Measurements from ENCODE around the gene UBAC2.

DNA sequence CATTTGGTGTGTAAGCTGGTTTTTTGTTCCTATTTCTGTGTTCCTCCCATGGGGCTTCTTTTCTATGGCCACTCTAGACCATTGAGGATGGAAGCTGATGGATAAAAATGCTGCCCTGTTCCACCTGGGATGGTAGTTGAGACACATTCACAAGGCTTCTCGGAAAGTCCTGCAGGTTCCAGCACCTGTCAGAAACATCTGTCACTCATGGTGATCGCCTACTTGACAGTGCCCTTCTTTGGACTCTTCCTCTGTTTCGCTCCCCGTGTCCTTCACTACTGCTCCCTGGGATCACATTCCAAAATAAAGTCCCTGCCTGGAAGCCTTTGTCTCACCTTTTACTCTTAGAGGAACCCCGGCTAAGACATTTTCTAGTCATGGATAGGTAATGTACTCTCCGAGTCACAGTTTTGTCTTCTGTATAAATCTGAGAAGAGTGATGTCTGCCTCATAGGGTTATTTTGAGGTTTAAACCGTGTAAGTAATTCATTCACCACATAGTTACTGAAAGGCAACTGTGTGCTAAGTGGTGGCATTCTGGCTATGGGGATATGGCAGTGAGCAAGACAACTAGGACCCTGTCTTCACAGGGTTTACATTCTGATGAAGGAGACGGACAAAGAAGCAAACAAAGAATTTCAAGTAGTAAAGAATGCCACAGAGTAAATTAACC lies 21.0 kb downstream of the UBAC2 start:
- TF ChIP-seq, protein P1, sequence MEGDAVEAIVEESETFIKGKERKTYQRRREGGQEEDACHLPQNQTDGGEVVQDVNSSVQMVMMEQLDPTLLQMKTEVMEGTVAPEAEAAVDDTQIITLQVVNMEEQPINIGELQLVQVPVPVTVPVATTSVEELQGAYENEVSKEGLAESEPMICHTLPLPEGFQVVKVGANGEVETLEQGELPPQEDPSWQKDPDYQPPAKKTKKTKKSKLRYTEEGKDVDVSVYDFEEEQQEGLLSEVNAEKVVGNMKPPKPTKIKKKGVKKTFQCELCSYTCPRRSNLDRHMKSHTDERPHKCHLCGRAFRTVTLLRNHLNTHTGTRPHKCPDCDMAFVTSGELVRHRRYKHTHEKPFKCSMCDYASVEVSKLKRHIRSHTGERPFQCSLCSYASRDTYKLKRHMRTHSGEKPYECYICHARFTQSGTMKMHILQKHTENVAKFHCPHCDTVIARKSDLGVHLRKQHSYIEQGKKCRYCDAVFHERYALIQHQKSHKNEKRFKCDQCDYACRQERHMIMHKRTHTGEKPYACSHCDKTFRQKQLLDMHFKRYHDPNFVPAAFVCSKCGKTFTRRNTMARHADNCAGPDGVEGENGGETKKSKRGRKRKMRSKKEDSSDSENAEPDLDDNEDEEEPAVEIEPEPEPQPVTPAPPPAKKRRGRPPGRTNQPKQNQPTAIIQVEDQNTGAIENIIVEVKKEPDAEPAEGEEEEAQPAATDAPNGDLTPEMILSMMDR (IDR thresholded peaks at IDR 0.05; ENCODE audit: low read depth, low read length, missing input control) = no peak
- TF ChIP-seq, protein P2, sequence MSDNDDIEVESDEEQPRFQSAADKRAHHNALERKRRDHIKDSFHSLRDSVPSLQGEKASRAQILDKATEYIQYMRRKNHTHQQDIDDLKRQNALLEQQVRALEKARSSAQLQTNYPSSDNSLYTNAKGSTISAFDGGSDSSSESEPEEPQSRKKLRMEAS (IDR thresholded peaks at IDR 0.05) = no peak
- TF ChIP-seq JUND (IDR thresholded peaks at IDR 0.05) = no peak
- TF ChIP-seq, protein P3, sequence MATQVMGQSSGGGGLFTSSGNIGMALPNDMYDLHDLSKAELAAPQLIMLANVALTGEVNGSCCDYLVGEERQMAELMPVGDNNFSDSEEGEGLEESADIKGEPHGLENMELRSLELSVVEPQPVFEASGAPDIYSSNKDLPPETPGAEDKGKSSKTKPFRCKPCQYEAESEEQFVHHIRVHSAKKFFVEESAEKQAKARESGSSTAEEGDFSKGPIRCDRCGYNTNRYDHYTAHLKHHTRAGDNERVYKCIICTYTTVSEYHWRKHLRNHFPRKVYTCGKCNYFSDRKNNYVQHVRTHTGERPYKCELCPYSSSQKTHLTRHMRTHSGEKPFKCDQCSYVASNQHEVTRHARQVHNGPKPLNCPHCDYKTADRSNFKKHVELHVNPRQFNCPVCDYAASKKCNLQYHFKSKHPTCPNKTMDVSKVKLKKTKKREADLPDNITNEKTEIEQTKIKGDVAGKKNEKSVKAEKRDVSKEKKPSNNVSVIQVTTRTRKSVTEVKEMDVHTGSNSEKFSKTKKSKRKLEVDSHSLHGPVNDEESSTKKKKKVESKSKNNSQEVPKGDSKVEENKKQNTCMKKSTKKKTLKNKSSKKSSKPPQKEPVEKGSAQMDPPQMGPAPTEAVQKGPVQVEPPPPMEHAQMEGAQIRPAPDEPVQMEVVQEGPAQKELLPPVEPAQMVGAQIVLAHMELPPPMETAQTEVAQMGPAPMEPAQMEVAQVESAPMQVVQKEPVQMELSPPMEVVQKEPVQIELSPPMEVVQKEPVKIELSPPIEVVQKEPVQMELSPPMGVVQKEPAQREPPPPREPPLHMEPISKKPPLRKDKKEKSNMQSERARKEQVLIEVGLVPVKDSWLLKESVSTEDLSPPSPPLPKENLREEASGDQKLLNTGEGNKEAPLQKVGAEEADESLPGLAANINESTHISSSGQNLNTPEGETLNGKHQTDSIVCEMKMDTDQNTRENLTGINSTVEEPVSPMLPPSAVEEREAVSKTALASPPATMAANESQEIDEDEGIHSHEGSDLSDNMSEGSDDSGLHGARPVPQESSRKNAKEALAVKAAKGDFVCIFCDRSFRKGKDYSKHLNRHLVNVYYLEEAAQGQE (IDR thresholded peaks at IDR 0.05) = no peak
- TF ChIP-seq, protein P4, sequence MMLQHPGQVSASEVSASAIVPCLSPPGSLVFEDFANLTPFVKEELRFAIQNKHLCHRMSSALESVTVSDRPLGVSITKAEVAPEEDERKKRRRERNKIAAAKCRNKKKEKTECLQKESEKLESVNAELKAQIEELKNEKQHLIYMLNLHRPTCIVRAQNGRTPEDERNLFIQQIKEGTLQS (IDR thresholded peaks at IDR 0.05) = no peak
- TF ChIP-seq GABPA (IDR thresholded peaks at IDR 0.05 in 1 of 2, conservative IDR thresholded peaks at IDR 0.05 in 1 of 2) = no peak
- TF ChIP-seq RXRA (IDR thresholded peaks at IDR 0.05) = no peak
- TF ChIP-seq RAD21 (IDR thresholded peaks at IDR 0.05) = no peak
- TF ChIP-seq TAF1 (conservative IDR thresholded peaks at IDR 0.05) = no peak
- TF ChIP-seq FOXA2 (IDR thresholded peaks at IDR 0.05) = no peak
- TF ChIP-seq YY1 (IDR thresholded peaks at IDR 0.05) = no peak
